Vagina (tissue), 2 donors: ENCODE results near the gene EPS15. TPM values are rescaled to one million over a fixed set of nuclear protein-coding genes. Genes with fewer than 3 reads are reported as not detected.
"Not testable (repeated sequence)": the region's sequence is repeated elsewhere in the genome, so short reads cannot be mapped to it uniquely, and the experiment has no call there.

Experiments
- DNase-seq, 2 donors: peaks; one replicate each; pipeline ENCODE4 v3.0.0-alpha.2; 2017; ENCODE audit errors: extremely low spot score in 2 of 2
- H3K27ac ChIP-seq: fragments of 200-600 bp; sonication (generic); one replicate; pipeline ENCODE4 v1.5.1; 2019
- H3K27me3 ChIP-seq: fragments of 200-600 bp; sonication (generic); one replicate; pipeline ENCODE4 v1.5.1; 2019
- H3K36me3 ChIP-seq, 2 donors: fragments of 200-600 bp; sonication (generic); one replicate each; pipeline ENCODE4 v1.5.1; 2017 to 2019
- H3K4me1 ChIP-seq: fragments of 200-600 bp; sonication (generic); one replicate; pipeline ENCODE4 v1.5.1; 2019
- H3K4me3 ChIP-seq, 2 donors: fragments of 200-600 bp; sonication (generic); 1 replicate in 1 of 2; 2 replicates in 1 of 2; pipeline ENCODE4 v1.5.1; 2016 to 2019
- H3K9me3 ChIP-seq: fragments of 200-600 bp; sonication (generic); one replicate; pipeline ENCODE4 v1.5.1; 2019
- POLR2A ChIP-seq, 2 donors: fragments of 450-650 bp; IDR thresholded peaks; one replicate each; pipeline ENCODE4 v1.6.1; 2017; ENCODE audit warnings: antibody characterized with exemption in 2 of 2, mild to moderate bottlenecking in 2 of 2, moderate library complexity in 2 of 2
- POLR2AphosphoS5 ChIP-seq, 2 donors: sonication (generic); formaldehyde crosslinking; IDR thresholded peaks; one replicate each; pipeline ENCODE4 v1.9.0; 2017; ENCODE audit warnings: antibody characterized with exemption in 2 of 2, mild to moderate bottlenecking in 2 of 2, low read depth in 1 of 2; ENCODE audit not compliant: insufficient read depth in 1 of 2
- intact Hi-C: fragments of 100-400 bp; cut with DNase I; formaldehyde crosslinking; loops from one replicate; pipeline ENCODE4 v1.15.1; 2023
- total RNA-seq: library from RNA; depleted of rRNA; stranded (reverse); fragments of >200 nt; gene quantifications from one replicate; pipeline ENCODE4 v1.2.3, GENCODE V29; 2016
- TF ChIP-seq, protein P1 (sequence below), 3 experiments: fragments of 450-650 bp in 2 of 3; fragments of 200-600 bp in 1 of 3; sonication (generic) in 1 of 3; IDR thresholded peaks; one replicate each; pipeline ENCODE4 v1.5.1; 2017 to 2019; ENCODE audit warnings: antibody characterized with exemption in 3 of 3, mild to moderate bottlenecking in 2 of 3, moderate library complexity in 2 of 3

Gene EPS15
- total RNA-seq, 1 donor from 2014 or later = 70.5 TPM

DNA sequence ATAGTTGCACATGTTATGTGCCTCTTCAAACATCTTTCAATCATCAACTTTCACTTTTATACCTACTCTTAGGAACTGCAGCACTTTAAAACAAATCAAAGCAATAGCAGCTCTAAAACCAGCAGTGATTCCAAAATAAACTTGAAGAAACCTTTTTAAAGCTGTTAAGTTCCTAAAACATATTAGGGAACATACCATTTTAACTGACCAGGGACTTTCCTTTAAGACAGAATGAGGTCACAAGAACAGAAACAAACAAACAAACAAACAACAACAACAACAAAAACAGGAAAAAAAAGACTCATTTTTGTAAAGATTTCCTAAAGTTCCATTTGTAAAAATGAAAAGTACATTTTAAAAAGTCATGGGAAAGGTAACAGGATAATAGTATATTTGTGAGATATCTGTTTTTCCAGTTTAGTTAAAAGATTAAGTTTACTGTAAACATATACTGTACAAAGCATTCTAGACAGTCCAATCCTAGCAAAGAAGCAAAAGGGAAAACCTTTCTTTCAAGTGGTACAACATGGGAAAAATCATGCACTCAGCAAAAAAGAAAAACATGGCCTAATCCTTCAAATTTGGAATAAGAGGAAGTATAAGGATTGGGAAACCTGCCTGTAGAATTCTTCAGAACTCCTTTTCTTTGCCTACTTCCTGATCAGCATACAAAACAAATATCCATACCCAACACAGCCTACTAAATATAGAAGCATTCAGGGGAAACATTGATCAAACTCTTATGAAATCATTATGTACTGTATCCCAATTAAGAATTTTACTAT lies 45.5 kb downstream of the EPS15 start:
- intact Hi-C loops = no loop called here
- no peaks in the 10 kb centered on the region for H3K27me3 ChIP-seq
- TF ChIP-seq POLR2A (IDR thresholded peaks at IDR 0.05) (no peak), POLR2AphosphoS5 (IDR thresholded peaks at IDR 0.05; ENCODE audit: insufficient read depth in 1 of 2, low read depth in 1 of 2) (no peak)
- TF ChIP-seq, protein P1, sequence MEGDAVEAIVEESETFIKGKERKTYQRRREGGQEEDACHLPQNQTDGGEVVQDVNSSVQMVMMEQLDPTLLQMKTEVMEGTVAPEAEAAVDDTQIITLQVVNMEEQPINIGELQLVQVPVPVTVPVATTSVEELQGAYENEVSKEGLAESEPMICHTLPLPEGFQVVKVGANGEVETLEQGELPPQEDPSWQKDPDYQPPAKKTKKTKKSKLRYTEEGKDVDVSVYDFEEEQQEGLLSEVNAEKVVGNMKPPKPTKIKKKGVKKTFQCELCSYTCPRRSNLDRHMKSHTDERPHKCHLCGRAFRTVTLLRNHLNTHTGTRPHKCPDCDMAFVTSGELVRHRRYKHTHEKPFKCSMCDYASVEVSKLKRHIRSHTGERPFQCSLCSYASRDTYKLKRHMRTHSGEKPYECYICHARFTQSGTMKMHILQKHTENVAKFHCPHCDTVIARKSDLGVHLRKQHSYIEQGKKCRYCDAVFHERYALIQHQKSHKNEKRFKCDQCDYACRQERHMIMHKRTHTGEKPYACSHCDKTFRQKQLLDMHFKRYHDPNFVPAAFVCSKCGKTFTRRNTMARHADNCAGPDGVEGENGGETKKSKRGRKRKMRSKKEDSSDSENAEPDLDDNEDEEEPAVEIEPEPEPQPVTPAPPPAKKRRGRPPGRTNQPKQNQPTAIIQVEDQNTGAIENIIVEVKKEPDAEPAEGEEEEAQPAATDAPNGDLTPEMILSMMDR (IDR thresholded peaks at IDR 0.05) = no peak

DNA sequence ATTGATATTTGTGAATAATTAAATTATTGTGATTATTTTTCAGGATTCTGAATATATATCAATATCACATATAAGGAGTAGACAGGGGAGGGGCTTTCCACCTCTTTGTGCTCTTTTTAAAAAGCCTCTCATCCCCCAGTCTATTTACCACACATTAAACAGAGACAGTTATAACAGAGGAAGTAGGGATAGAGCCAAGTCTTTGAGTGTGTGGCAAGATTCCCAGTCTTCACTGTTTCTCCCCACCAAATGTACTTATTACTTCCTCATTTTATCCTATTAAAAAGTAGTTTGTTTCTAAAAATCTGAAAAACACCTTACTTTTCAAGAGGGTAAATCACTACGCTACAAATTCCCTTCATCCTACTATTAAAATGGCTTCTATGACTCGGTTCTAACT lies 46.7 kb downstream of the EPS15 start:
- no peak for DNase-seq
- no peak for TF ChIP-seq POLR2AphosphoS5 (IDR thresholded peaks at IDR 0.05; ENCODE audit: insufficient read depth in 1 of 2, low read depth in 1 of 2)
- no peak for TF ChIP-seq POLR2A (IDR thresholded peaks at IDR 0.05)
- H3K9me3 ChIP-seq = no peaks in the 10 kb centered on the region
- H3K4me3 ChIP-seq = no peak overlapping the region
- peaks cover 0 to 10% of the 10 kb centered on the region in 2 donors for H3K36me3 ChIP-seq
- H3K27ac ChIP-seq = no peak overlapping the region
- H3K27me3 ChIP-seq = no peaks in the 10 kb centered on the region
- intact Hi-C loops = no loop called here
- H3K4me1 ChIP-seq = peaks cover 20% of the 10 kb centered on the region

More for the DNA sequence above, 45.5 kb downstream of the EPS15 start:
- Histone ChIP-seq H3K9me3 (no peaks in the 10 kb centered on the region), H3K36me3 (no peaks in the 10 kb centered on the region), H3K4me3 (no peak overlapping the region), H3K4me1 (peaks cover 20% of the 10 kb centered on the region), H3K27ac (no peak overlapping the region)
- DNase-seq = no peak

DNA sequence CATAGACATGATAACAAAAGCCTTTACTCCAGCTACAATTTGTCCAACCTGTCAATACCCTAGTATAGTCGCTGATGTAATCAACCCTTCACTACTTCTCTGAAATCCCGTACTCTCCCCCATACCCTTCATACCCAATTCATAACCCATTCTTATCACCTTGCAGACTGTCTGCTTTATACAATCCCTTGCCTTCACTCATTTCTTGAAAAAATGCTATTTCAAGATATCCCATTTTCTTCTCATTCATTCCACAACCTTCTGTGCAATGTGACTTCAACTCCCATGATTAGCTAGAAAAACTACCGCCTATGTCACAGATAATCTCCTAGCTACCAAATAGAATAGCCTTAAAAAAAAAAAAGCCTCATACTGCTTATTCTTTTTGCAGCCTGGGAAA lies 49.5 kb downstream of the EPS15 start:
- Histone ChIP-seq H3K4me3 (no peak overlapping the region), H3K27ac (no peak overlapping the region), H3K9me3 (no peaks in the 10 kb centered on the region), H3K36me3 (peaks cover 0 to 12% of the 10 kb centered on the region in 2 donors), H3K4me1 (peaks cover 26% of the 10 kb centered on the region), H3K27me3 (no peaks in the 10 kb centered on the region)
- DNase-seq = no peak
- intact Hi-C loops = no loop called here
- no peak for TF ChIP-seq POLR2AphosphoS5 (IDR thresholded peaks at IDR 0.05; ENCODE audit: insufficient read depth in 1 of 2, low read depth in 1 of 2)
- TF ChIP-seq POLR2A (IDR thresholded peaks at IDR 0.05) = no peak
- TF ChIP-seq, protein P1 (IDR thresholded peaks at IDR 0.05) = no peak

DNA sequence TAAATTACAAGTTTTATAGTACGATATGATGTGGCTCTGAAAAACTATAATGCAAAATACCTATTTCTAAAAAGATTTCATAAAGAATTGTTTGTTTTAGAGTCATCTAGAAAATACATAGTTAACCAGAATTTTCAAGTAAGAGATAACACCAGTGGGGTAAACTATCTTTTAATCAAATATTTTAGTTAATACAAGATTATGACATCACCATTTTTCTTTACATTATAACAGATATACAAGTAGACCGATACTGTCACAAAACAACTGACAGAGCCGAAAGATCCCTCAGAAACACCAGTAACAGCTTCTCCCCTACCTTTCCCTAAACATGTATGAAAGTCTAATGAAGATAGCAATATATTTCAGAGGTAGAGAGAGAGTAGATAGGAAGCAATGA lies 54.2 kb downstream of the EPS15 start:
- H3K27ac ChIP-seq = no peak overlapping the region
- no peak for TF ChIP-seq POLR2A (IDR thresholded peaks at IDR 0.05)
- TF ChIP-seq, protein P1 (IDR thresholded peaks at IDR 0.05) = no peak
- no peak for TF ChIP-seq POLR2AphosphoS5 (IDR thresholded peaks at IDR 0.05; ENCODE audit: insufficient read depth in 1 of 2, low read depth in 1 of 2)
- H3K4me3 ChIP-seq = no peak overlapping the region
- no peaks in the 10 kb centered on the region for H3K27me3 ChIP-seq
- no peak for DNase-seq
- no peaks in the 10 kb centered on the region for H3K9me3 ChIP-seq
- H3K36me3 ChIP-seq = peaks cover 0 to 22% of the 10 kb centered on the region in 2 donors
- peaks cover 6% of the 10 kb centered on the region for H3K4me1 ChIP-seq
- intact Hi-C loops = no loop called here

DNA sequence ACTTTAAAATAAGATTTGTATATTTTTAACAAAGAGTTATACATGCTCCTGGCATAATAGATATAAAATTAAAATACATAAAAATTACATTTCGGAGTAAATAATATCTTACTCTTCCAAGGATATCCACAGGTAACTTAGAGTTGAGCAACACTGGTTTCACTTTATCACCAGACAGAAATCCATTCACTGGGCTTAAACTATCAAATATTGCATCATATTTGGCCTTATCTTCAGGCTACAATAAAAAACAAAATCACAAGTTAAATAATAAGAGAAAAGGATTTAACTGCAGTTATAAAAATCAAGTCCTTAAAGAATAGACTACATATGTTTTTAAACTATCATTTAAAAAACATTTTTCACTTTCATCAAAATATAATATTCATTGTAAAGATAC lies 55.5 kb downstream of the EPS15 start:
- no peaks in the 10 kb centered on the region for H3K27me3 ChIP-seq
- H3K27ac ChIP-seq = no peak overlapping the region
- TF ChIP-seq POLR2A (IDR thresholded peaks at IDR 0.05) (no peak), POLR2AphosphoS5 (IDR thresholded peaks at IDR 0.05; ENCODE audit: insufficient read depth in 1 of 2, low read depth in 1 of 2) (no peak)
- TF ChIP-seq, protein P1 (IDR thresholded peaks at IDR 0.05) = no peak
- intact Hi-C loops = no loop called here
- peaks cover 0 to 30% of the 10 kb centered on the region in 2 donors for H3K36me3 ChIP-seq
- H3K4me3 ChIP-seq = no peak overlapping the region
- peaks cover 6% of the 10 kb centered on the region for H3K4me1 ChIP-seq
- H3K9me3 ChIP-seq = no peaks in the 10 kb centered on the region
- no peak for DNase-seq

DNA sequence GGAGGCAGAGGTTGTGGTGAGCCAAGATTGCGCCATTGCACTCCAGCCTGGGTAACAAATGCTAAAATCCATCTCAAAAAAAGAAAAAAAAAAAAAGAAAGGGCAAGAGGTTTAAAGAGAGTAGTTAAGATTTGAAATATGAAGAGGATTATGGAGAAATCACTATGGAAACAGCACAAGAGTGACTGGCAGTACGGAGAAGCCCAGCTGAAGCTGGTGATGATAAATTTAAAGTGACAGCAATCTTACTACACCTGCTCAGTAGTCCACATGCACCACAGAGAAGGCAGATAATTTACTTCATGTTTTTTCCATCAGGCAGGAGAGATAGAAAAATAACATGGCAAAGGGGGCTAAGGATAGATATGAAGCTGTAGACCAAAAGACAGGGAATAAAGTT lies 56.8 kb downstream of the EPS15 start:
- H3K27me3 ChIP-seq, H3K9me3 ChIP-seq, DNase-seq, intact Hi-C loops, H3K4me1 ChIP-seq, H3K4me3 ChIP-seq, H3K27ac ChIP-seq: not testable (repeated sequence)
- H3K36me3 ChIP-seq = peaks cover 0 to 28% of the 10 kb centered on the region in 2 donors
